ENCODE results near the gene PRKAG1.

DNA sequence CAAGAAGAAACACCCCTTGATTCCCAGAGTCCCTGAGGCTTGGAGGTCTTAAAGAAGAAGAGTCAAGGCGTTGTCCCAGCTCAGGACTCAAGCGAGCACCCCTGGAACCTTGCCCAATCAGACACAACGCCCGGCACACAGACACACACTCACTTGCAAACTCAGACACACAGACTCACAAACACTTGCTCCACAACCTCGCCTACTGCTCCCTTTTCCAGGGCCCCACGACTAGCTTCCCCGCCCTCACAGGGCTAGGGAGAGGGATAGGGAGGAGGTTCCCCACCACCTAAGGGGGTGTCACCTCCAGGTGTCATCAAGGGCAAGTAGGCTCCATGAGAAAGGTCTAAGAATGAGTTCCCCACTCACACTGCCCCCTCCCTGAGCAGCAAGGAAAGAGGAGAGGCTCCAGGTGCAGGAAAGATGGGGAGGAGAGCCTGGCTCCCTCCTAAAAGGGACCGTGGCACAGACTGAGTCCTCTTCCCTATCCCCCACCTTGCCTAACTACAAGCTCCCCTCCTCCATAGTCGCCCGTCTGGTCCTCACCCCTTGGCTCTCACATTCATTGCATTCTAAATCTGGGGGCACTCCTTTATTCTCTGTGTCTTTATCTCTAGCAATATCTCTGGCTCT, 47.8 kb downstream of the PRKAG1 start:
- TF ChIP-seq, protein P1, sequence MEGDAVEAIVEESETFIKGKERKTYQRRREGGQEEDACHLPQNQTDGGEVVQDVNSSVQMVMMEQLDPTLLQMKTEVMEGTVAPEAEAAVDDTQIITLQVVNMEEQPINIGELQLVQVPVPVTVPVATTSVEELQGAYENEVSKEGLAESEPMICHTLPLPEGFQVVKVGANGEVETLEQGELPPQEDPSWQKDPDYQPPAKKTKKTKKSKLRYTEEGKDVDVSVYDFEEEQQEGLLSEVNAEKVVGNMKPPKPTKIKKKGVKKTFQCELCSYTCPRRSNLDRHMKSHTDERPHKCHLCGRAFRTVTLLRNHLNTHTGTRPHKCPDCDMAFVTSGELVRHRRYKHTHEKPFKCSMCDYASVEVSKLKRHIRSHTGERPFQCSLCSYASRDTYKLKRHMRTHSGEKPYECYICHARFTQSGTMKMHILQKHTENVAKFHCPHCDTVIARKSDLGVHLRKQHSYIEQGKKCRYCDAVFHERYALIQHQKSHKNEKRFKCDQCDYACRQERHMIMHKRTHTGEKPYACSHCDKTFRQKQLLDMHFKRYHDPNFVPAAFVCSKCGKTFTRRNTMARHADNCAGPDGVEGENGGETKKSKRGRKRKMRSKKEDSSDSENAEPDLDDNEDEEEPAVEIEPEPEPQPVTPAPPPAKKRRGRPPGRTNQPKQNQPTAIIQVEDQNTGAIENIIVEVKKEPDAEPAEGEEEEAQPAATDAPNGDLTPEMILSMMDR (IDR thresholded peaks at IDR 0.05), result no peak
- TF ChIP-seq EP300 (IDR thresholded peaks at IDR 0.05), result no peak
